Mesendoderm (in vitro differentiated cells): ENCODE measurements around the gene PLXNC1.

Experiments used
- DNase-seq: peaks from one replicate; pipeline ENCODE4 v3.0.0; 2013
- H2AK5ac ChIP-seq: 2 replicates; pipeline ENCODE4 v1.6.1; 2013; ENCODE audit warnings: low read length, inconsistent platforms
- H2BK120ac ChIP-seq: 2 replicates; pipeline ENCODE4 v1.6.1; 2013; ENCODE audit warnings: low read depth, mild to moderate bottlenecking, low read length, moderate library complexity, mixed read lengths
- H2BK15ac ChIP-seq: replicated peaks from 2 replicates; pipeline ENCODE4 v1.6.1; 2013; ENCODE audit warnings: low read depth, mild to moderate bottlenecking, moderate library complexity
- H2BK5ac ChIP-seq: 2 replicates; pipeline ENCODE4 v1.6.1; 2013; ENCODE audit warnings: low read length, inconsistent platforms
- H3K18ac ChIP-seq: 2 replicates; pipeline ENCODE4 v1.6.1; 2013; ENCODE audit warnings: mild to moderate bottlenecking, low read length, mixed read lengths
- H3K23ac ChIP-seq: one replicate; pipeline ENCODE4 v1.6.1; 2013; ENCODE audit warnings: low read length
- H3K27ac ChIP-seq: 2 replicates; pipeline ENCODE4 v1.5.1; 2013; ENCODE audit warnings: low read depth, mild to moderate bottlenecking, inconsistent platforms, low read length, moderate library complexity
- H3K27me3 ChIP-seq: 2 replicates; pipeline ENCODE4 v1.6.1; 2013; ENCODE audit warnings: low read length, control low read depth, mild to moderate bottlenecking, inconsistent platforms; ENCODE audit not compliant: insufficient read depth, poor library complexity
- H3K36me3 ChIP-seq: 2 replicates; pipeline ENCODE4 v1.6.1; 2013; ENCODE audit warnings: low read length, inconsistent platforms; ENCODE audit not compliant: control insufficient read depth, insufficient read depth
- H3K4ac ChIP-seq: one replicate; pipeline ENCODE4 v1.6.1; 2013; ENCODE audit warnings: low read depth, mild to moderate bottlenecking, low read length, moderate library complexity
- H3K4me1 ChIP-seq: 2 replicates; pipeline ENCODE4 v1.6.1; 2013; ENCODE audit warnings: low read depth, low read length, inconsistent platforms; ENCODE audit not compliant: control insufficient read depth
- H3K4me2 ChIP-seq: 2 replicates; pipeline ENCODE4 v1.6.1; 2013; ENCODE audit warnings: low read length
- H3K4me3 ChIP-seq: 2 replicates; pipeline ENCODE4 v1.5.1; 2013; ENCODE audit warnings: mild to moderate bottlenecking, low read length
- H3K56ac ChIP-seq: one replicate; pipeline ENCODE4 v1.6.1; 2013; ENCODE audit warnings: low read length
- H3K79me1 ChIP-seq: 2 replicates; pipeline ENCODE4 v1.6.1; 2013; ENCODE audit warnings: low read length, inconsistent platforms
- H3K79me2 ChIP-seq: 2 replicates; pipeline ENCODE4 v1.6.1; 2013; ENCODE audit warnings: mild to moderate bottlenecking, low read length; ENCODE audit not compliant: control insufficient read depth, insufficient read depth
- H3K9ac ChIP-seq: 2 replicates; pipeline ENCODE4 v1.6.1; 2013; ENCODE audit warnings: low read length, inconsistent platforms
- H4K5ac ChIP-seq: one replicate; pipeline ENCODE4 v1.6.1; 2013; ENCODE audit warnings: low read length
- H4K8ac ChIP-seq: one replicate; pipeline ENCODE4 v1.6.1; 2013; ENCODE audit warnings: low read depth, mild to moderate bottlenecking, control low read depth, low read length, moderate library complexity
- whole genome bisulfite sequencing: extraction: QIAGEN DNeasy Blood & Tissue Kit; methylation state at CpG from one replicate; pipeline ENCODE4 v1.1.7; 2013; ENCODE audit warnings: low lambda C conversion rate, missing lambda C conversion rate; ENCODE audit not compliant: insufficient coverage; ENCODE audit errors: extremely low coverage; 5-methylcytosine and 5-hydroxymethylcytosine counted together

Gene PLXNC1

DNA sequence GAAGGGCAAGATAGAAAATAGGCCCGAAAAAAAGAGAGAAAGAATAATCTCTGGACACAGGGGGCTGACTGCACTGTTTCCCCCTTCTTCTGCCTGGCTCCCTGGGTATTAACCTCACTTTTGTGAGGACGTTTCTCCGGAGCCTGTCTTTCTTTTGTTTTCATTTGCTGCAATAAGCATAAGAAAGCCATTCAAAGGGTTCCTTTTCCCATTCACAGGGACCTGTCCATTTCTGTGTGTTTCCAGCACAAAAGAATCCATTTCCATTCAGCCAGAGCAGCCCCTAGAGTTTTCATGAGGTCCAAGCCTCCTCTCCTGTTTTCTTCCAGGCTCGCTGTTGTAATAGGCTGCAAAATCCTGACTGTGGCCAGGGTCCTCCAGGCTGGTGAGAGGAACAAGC is 16.8 kb downstream of the PLXNC1 start:
- Histone ChIP-seq H3K9ac (no peak overlapping the region), H3K4me1 (no peaks in the 10 kb centered on the region), H3K18ac (no peak overlapping the region), H2BK120ac (no peak overlapping the region), H3K27ac (no peak overlapping the region), H3K23ac (no peak overlapping the region), H2BK15ac (no peak overlapping the region), H4K8ac (no peak overlapping the region), H4K5ac (no peak overlapping the region), H3K4ac (no peak overlapping the region), H3K36me3 (no peaks in the 10 kb centered on the region), H3K27me3 (no peaks in the 10 kb centered on the region), H3K56ac (no peak overlapping the region), H2AK5ac (no peak overlapping the region), H2BK5ac (no peak overlapping the region), H3K79me1 (no peaks in the 10 kb centered on the region), H3K4me2 (no peak overlapping the region), H3K4me3 (no peak overlapping the region), H3K79me2 (no peaks in the 10 kb centered on the region)
- WGBS: no CpG with 5 or more reads among the region's 4 CpGs
- DNase-seq: no peak

- Histone ChIP-seq H3K4me3 (no peak overlapping the region), H3K27ac (no peak overlapping the region), H3K4ac (no peak overlapping the region), H4K8ac (no peak overlapping the region), H3K18ac (no peak overlapping the region), H3K4me1 (no peaks in the 10 kb centered on the region), H3K79me1 (no peaks in the 10 kb centered on the region), H2AK5ac (no peak overlapping the region), H3K27me3 (no peaks in the 10 kb centered on the region), H3K79me2 (no peaks in the 10 kb centered on the region), H3K23ac (no peak overlapping the region), H2BK5ac (no peak overlapping the region), H3K4me2 (no peak overlapping the region), H3K9ac (no peak overlapping the region), H3K36me3 (no peaks in the 10 kb centered on the region), H2BK120ac (no peak overlapping the region), H2BK15ac (no peak overlapping the region), H4K5ac (no peak overlapping the region), H3K56ac (no peak overlapping the region)
- no CpG with 5 or more reads among the region's 6 CpGs for WGBS
- no peak for DNase-seq
These were observed 17.4 kb downstream of the PLXNC1 start for GRCh38 chr12:94165670-94166364.

DNA sequence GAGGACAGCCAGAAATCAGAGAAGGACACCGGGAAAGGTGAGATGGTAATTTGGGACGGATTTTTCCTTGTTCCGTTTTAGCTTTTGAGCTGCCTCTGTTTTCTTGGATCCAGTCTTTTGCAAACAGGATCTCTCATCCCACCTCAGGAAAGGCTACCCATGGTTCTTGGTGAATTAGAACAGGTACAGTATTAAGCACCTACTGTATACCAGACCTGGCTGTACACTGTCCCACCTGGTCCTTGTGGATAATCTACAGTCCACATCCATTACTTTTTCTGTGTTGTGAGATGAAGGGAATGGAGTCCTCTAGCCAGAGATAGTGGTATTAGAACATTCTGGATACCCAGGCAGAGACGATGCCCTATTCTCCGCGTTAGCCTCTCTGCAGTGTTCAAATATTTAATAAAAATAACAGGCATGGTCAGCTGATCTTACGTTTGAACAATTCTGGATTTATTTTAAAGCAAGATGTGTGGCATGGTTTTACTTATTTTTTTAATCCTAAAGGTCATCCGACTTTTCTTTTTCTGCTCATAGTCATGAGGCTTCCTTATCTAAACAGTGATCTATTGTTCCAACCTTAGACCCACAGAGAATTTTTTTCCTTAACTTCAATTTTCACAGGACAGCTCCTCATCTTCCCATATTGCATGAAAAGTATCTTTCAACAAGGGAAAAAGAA is 18.8 kb downstream of the PLXNC1 start:
- Histone ChIP-seq H2BK15ac (no peak overlapping the region), H3K27me3 (no peaks in the 10 kb centered on the region), H3K4ac (no peak overlapping the region), H3K79me1 (no peaks in the 10 kb centered on the region), H3K18ac (no peak overlapping the region), H3K23ac (no peak overlapping the region), H3K4me2 (no peak overlapping the region), H3K56ac (no peak overlapping the region), H2BK120ac (no peak overlapping the region), H3K36me3 (no peaks in the 10 kb centered on the region), H3K79me2 (no peaks in the 10 kb centered on the region), H4K8ac (no peak overlapping the region), H3K4me1 (no peaks in the 10 kb centered on the region), H2BK5ac (no peak overlapping the region), H4K5ac (no peak overlapping the region), H2AK5ac (no peak overlapping the region), H3K9ac (no peak overlapping the region), H3K4me3 (no peak overlapping the region), H3K27ac (no peak overlapping the region)
- WGBS: no CpG with 5 or more reads among the region's 8 CpGs
- DNase-seq: no peak

DNA sequence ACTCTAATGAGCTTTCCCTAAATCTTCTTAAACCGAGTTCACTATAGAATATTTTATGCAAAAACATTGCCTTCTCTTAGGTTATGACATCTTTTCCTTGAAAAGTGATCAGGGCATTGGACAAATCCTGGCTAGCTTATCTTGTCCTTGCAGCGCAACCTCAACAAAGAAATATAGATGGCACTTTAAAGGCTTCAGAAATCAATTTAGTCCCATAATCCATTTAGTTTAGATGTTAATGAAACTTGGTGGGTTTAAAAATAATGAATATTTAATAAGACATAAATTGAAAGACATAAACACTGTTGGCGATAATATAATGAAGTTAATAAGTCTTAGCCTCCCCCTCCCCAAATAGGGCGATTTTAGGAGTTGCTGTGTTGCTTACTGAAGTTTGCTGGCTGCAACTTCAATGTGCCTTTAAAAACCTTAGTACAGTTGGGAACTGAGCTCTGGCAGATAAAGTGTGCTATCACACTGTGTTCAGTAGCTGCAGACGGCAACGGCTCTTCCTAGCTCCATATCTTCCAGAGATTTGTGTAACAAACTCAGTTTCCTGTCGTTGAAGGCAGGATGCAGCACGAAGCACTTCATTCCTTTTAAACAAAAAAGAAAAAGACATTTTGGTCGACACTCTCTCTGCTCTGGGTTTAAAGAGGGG is 19.5 kb downstream of the PLXNC1 start:
- H2BK120ac ChIP-seq: no peak overlapping the region
- no CpG with 5 or more reads among the region's 9 CpGs for WGBS
- no peak overlapping the region for H2BK15ac ChIP-seq
- no peak overlapping the region for H4K8ac ChIP-seq
- H3K18ac ChIP-seq: no peak overlapping the region
- H4K5ac ChIP-seq: no peak overlapping the region
- no peaks in the 10 kb centered on the region for H3K36me3 ChIP-seq
- no peak overlapping the region for H2BK5ac ChIP-seq
- no peak overlapping the region for H3K4me3 ChIP-seq
- H3K27ac ChIP-seq: no peak overlapping the region
- H3K4me1 ChIP-seq: no peaks in the 10 kb centered on the region
- H3K56ac ChIP-seq: no peak overlapping the region
- no peak overlapping the region for H2AK5ac ChIP-seq
- H3K4ac ChIP-seq: no peak overlapping the region
- no peaks in the 10 kb centered on the region for H3K79me2 ChIP-seq
- H3K23ac ChIP-seq: no peak overlapping the region
- no peak overlapping the region for H3K9ac ChIP-seq
- no peaks in the 10 kb centered on the region for H3K27me3 ChIP-seq
- no peak for DNase-seq
- no peak overlapping the region for H3K4me2 ChIP-seq
- no peaks in the 10 kb centered on the region for H3K79me1 ChIP-seq

GRCh38 chr12:94169495-94169894 is 21.1 kb downstream of the PLXNC1 start:
- Histone ChIP-seq H3K4me3 (no peak overlapping the region), H4K8ac (no peak overlapping the region), H3K36me3 (no peaks in the 10 kb centered on the region), H3K27me3 (no peaks in the 10 kb centered on the region), H4K5ac (no peak overlapping the region), H2BK5ac (no peak overlapping the region), H3K9ac (no peak overlapping the region), H3K23ac (no peak overlapping the region), H3K4me1 (no peaks in the 10 kb centered on the region), H2BK15ac (no peak overlapping the region), H3K4me2 (no peak overlapping the region), H2AK5ac (no peak overlapping the region), H3K56ac (no peak overlapping the region), H3K79me2 (no peaks in the 10 kb centered on the region), H3K4ac (no peak overlapping the region), H3K27ac (no peak overlapping the region), H3K18ac (no peak overlapping the region), H2BK120ac (no peak overlapping the region), H3K79me1 (no peaks in the 10 kb centered on the region)
- no CpG with 5 or more reads among the region's 1 CpG for WGBS
- DNase-seq: no peak
